ENCODE data around the gene ST6GAL1. TPM values are rescaled to one million over a fixed set of nuclear protein-coding genes. Genes with fewer than 3 reads are reported as not detected.

ST6GAL1 gene
- total and polyA plus RNA-seq, 2 of the 13 experiments (the other 11 are each of a cell fraction or from before 2014, with no cell fraction given), result 79.9 to 164 TPM

GRCh38 chr3:186922224-186922623, 8.1 kb upstream of the ST6GAL1 start (continued):
- no peak for TF ChIP-seq IRF9 (CRISPR knock-in tag; IDR thresholded peaks at IDR 0.05; ENCODE audit: borderline replicate concordance)
- no peak for TF ChIP-seq SMAD9 (CRISPR knock-in tag; IDR thresholded peaks at IDR 0.05)

- TF ChIP-seq ZNF543 (CRISPR knock-in tag; IDR thresholded peaks at IDR 0.05), result peak; percentile 96
- no peak for TF ChIP-seq MIXL1 (CRISPR knock-in tag; IDR thresholded peaks at IDR 0.05)
- no peak for TF ChIP-seq CC2D1A (CRISPR knock-in tag; IDR thresholded peaks at IDR 0.05)
- 0 out of 2 replicates have a peak, but pooled peaks have one; percentile 78 for TF ChIP-seq FOXO4 (CRISPR knock-in tag; conservative IDR thresholded peaks at IDR 0.05)
- TF ChIP-seq E2F1 (CRISPR knock-in tag; IDR thresholded peaks at IDR 0.05), result no peak
- in situ Hi-C loops (cut with HindIII; ENCODE audit: extremely low pct_ligation_motif_present, low pct_unique_long_range_greater_than_20kb) (no loop called here), intact Hi-C loops (cut with micrococcal nuclease; ENCODE audit: unreplicated experiment) (no loop called here)
- CTCF ChIA-PET (ENCODE audit: low intra/inter-chr PET ratio, low total read pairs), result no interaction called here
- Histone ChIP-seq H2AFZ (ENCODE audit: low read length) (no peak overlapping the region), H3K4me1 (ENCODE audit: insufficient read depth, low read length) (peaks cover 26% of the 10 kb centered on the region), H3K4me2 (ENCODE audit: low read depth, low read length) (peak overlapping the region; percentile 52), H4K20me1 (ENCODE audit: insufficient read depth, low read length) (no peaks in the 10 kb centered on the region), H3K27ac (ENCODE audit: extremely low read length, insufficient read depth, low read length) (no peak overlapping the region), H3K36me3 (replicated peaks in 1 of 2; ENCODE audit: control insufficient read depth in 1 of 2, insufficient read depth in 2 of 2, low read length in 2 of 2) (no peaks in the 10 kb centered on the region), H3K27me3 (ENCODE audit: control insufficient read depth in 1 of 2, insufficient read depth in 2 of 2, low read length in 2 of 2) (no peaks in the 10 kb centered on the region; a peak in 2 of 5 replicates), H3K9me3 (ENCODE audit: low read length) (no peaks in the 10 kb centered on the region), H3K4me3 (replicated peaks in 1 of 3; ENCODE audit: insufficient read depth in 1 of 3, low read depth in 2 of 3, low read length in 3 of 3) (no peak overlapping the region), H3K9ac (ENCODE audit: insufficient read depth, low read depth, low read length) (no peak overlapping the region), H3K79me2 (ENCODE audit: insufficient read depth, low read length) (no peaks in the 10 kb centered on the region)
- BruUV-seq (replicated peaks), result no TSS peak
- DNase-seq (ENCODE audit: low spot score) (no peak), FAIRE-seq (no peak), ATAC-seq (peak; percentile 67)
- WGBS (ENCODE audit: low lambda C conversion rate), result 15% methylated on average over 5 of the region's 5 CpGs
- POLR2A ChIA-PET, result interaction anchor here (0.8 to 1.5 kb wide), 4 partner anchors 9 to 119 kb away, joined by 3 to 4 read pairs (median 3); no protein-coding TSS in a partner anchor
Observed at GRCh38 chr3:186922790-186923189, 7.5 kb upstream of the ST6GAL1 start.

All from HepG2 (cell line).